ENCODE data around the gene MND1. TPM values are rescaled to one million over a fixed set of nuclear protein-coding genes. Genes with fewer than 3 reads are reported as not detected.
"Not testable (repeated sequence)": the region's sequence is repeated elsewhere in the genome, so short reads cannot be mapped to it uniquely, and the experiment has no call there.

Gene MND1
- total RNA-seq, 4 donors from 2014 or later = 0.49 to 2.4 TPM; not detected in 2

- WGBS, 2 donors = 57 to 64% methylated on average over 1 of the region's 1 CpG
- TF ChIP-seq CTCF (IDR thresholded peaks at IDR 0.05) (no peak), POLR2A (IDR thresholded peaks at IDR 0.05) (no peak)
- H3K4me3 ChIP-seq (ENCODE audit: low read depth, poor library complexity, severe bottlenecking) = no peak overlapping the region
- intact Hi-C loops (cut with DNase I; ENCODE audit: low total_unique reads) = no loop called here
- DNase-seq (ENCODE audit: low spot score in 2 of 2) = no peak
Measured at GRCh38 chr4:153458969-153459368, 114.5 kb downstream of the MND1 start.

- H3K4me3 ChIP-seq (ENCODE audit: low read depth, poor library complexity, severe bottlenecking); DNase-seq (ENCODE audit: low spot score in 2 of 2); intact Hi-C loops (cut with DNase I; ENCODE audit: low total_unique reads): not testable (repeated sequence)
- 93 to 96% methylated on average over 4 of the region's 4 CpGs for WGBS, 2 donors
Measured at GRCh38 chr4:153461549-153461948, 117.1 kb downstream of the MND1 start.

GRCh38 chr4:153464068-153464467, 119.6 kb downstream of the MND1 start:
- intact Hi-C loops (cut with DNase I; ENCODE audit: low total_unique reads) = no loop called here
- TF ChIP-seq CTCF (IDR thresholded peaks at IDR 0.05) = no peak
- no peak for TF ChIP-seq POLR2A (IDR thresholded peaks at IDR 0.05)
- no peak for DNase-seq (ENCODE audit: low spot score in 2 of 2)
- no peak overlapping the region for H3K4me3 ChIP-seq (ENCODE audit: low read depth, poor library complexity, severe bottlenecking)
- WGBS, 2 donors = 26 to 48% methylated on average over 1 of the region's 1 CpG

Other genes with a start within 250 kb of the MND1 start
- 10 to 100 TPM; 10.9 to 45.4 (median 29.2) TPM for gene TRIM2, start 140.2 kb upstream of the MND1 start, total RNA-seq
- 10 to 100 TPM in 3 of 4 donors, 1 to 10 TPM in 1; 8.3 to 15.9 (median 12.1) TPM for gene TMEM131L, start 121.7 kb downstream of the MND1 start, total RNA-seq

Data from lower leg skin (tissue), 4 donors.